C4-2B (cell line): ENCODE data around the gene VPS29.

Source experiments
- H3K27ac ChIP-seq: fragments of 450-650 bp; 2 replicates; pipeline ENCODE4 v1.5.1; 2017
- ZFX ChIP-seq: fragments of 450-650 bp; IDR thresholded peaks from 2 replicates; pipeline ENCODE4 v1.6.1; 2017
- TF ChIP-seq, protein P1 (sequence below): fragments of 450-650 bp; conservative IDR thresholded peaks from 2 replicates; pipeline ENCODE4 v1.5.1; 2017; ENCODE audit warnings: mild to moderate bottlenecking

Gene VPS29

DNA sequence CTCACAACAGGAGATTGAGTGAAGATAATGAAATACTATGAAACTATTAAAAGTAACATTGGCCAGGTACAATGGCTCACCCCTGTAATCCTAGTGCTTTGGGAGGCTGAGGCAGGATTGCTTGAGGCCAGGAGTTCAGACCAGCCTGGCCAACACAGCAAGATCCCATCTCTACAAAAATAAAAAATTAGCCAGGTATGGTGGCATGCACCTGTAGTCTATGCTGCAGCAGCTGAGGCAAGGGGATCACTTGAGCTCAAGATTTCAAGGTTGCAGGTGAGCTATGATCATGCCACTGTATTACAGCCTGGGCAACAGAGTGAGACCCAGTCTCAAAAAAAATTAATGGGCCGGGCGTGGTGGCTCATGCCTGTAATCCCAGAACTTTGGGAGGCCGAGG lies 15.1 kb upstream of the VPS29 start:
- no peak overlapping the region for H3K27ac ChIP-seq
- TF ChIP-seq ZFX, result no peak
- TF ChIP-seq, protein P1, sequence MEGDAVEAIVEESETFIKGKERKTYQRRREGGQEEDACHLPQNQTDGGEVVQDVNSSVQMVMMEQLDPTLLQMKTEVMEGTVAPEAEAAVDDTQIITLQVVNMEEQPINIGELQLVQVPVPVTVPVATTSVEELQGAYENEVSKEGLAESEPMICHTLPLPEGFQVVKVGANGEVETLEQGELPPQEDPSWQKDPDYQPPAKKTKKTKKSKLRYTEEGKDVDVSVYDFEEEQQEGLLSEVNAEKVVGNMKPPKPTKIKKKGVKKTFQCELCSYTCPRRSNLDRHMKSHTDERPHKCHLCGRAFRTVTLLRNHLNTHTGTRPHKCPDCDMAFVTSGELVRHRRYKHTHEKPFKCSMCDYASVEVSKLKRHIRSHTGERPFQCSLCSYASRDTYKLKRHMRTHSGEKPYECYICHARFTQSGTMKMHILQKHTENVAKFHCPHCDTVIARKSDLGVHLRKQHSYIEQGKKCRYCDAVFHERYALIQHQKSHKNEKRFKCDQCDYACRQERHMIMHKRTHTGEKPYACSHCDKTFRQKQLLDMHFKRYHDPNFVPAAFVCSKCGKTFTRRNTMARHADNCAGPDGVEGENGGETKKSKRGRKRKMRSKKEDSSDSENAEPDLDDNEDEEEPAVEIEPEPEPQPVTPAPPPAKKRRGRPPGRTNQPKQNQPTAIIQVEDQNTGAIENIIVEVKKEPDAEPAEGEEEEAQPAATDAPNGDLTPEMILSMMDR, result no peak

GRCh38 chr12:110514363-110514762 lies 12.5 kb upstream of the VPS29 start:
- no peak overlapping the region for H3K27ac ChIP-seq
- TF ChIP-seq ZFX, result no peak

- no peak for TF ChIP-seq ZFX
- TF ChIP-seq, protein P1, result no peak
- H3K27ac ChIP-seq, result no peak overlapping the region
These were observed 11.9 kb upstream of the VPS29 start for GRCh38 chr12:110513842-110514241.

GRCh38 chr12:110508071-110508586 lies 6.2 kb upstream of the VPS29 start:
- H3K27ac ChIP-seq, result no peak overlapping the region
- TF ChIP-seq, protein P1, result no peak
- no peak for TF ChIP-seq ZFX

- TF ChIP-seq, protein P1, result no peak
- no peak for TF ChIP-seq ZFX
- no peak overlapping the region for H3K27ac ChIP-seq
These were observed 3.4 kb upstream of the VPS29 start for GRCh38 chr12:110505332-110505731.

GRCh38 chr12:110503432-110503831 lies 1.5 kb upstream of the VPS29 start:
- no peak for TF ChIP-seq ZFX
- TF ChIP-seq, protein P1, result no peak
- H3K27ac ChIP-seq, result no peak overlapping the region

- peak overlapping the region; percentile 80 for H3K27ac ChIP-seq
- TF ChIP-seq, protein P1, result no peak
- no peak for TF ChIP-seq ZFX
These were observed 536 bp downstream of the VPS29 start for GRCh38 chr12:110501399-110501751.

GRCh38 chr12:110498984-110499706 lies 2.8 kb downstream of the VPS29 start:
- TF ChIP-seq, protein P1, result no peak
- no peak for TF ChIP-seq ZFX
- H3K27ac ChIP-seq, result no peak overlapping the region
